SU-DHL-6 (cell line): Measurements from ENCODE around the gene ABCB9.

Source experiments
- H2AFZ ChIP-seq: fragments of 200-600 bp; sonication (generic); 2 replicates; pipeline ENCODE4 v1.6.1; 2014; ENCODE audit warnings: low read depth, mild to moderate bottlenecking, moderate library complexity, mixed read lengths, antibody characterized with exemption, low read length; ENCODE audit not compliant: severe bottlenecking
- H3F3A ChIP-seq: fragments of 200-600 bp; shearing (Covaris generic); 2 replicates; pipeline ENCODE4 v1.6.0; 2016; ENCODE audit warnings: antibody characterized with exemption, mild to moderate bottlenecking; ENCODE audit not compliant: insufficient read depth
- H3K27ac ChIP-seq: fragments of 200-600 bp; sonication (generic); 2 replicates; pipeline ENCODE4 v1.5.1; 2016; ENCODE audit warnings: low read depth, mild to moderate bottlenecking, low read length, moderate library complexity, mixed read lengths
- H3K27me3 ChIP-seq: fragments of 200-600 bp; sonication (generic), shearing (Covaris generic); 2 replicates; pipeline ENCODE4 v1.6.0; 2014; ENCODE audit warnings: mild to moderate bottlenecking, low read length
- H3K36me3 ChIP-seq: fragments of 200-600 bp; sonication (generic); 2 replicates; pipeline ENCODE4 v1.6.1; 2014; ENCODE audit warnings: mild to moderate bottlenecking, low read length, mixed read lengths
- H3K4me2 ChIP-seq: fragments of 300-600, 200-600 bp; shearing (Covaris generic), sonication (generic); 2 replicates; pipeline ENCODE4 v1.6.0; 2014; ENCODE audit warnings: low read length, low read depth, mild to moderate bottlenecking; ENCODE audit not compliant: poor library complexity, severe bottlenecking
- H3K4me3 ChIP-seq: fragments of 200-600 bp; sonication (generic); 2 replicates; pipeline ENCODE4 v1.5.1; 2014; ENCODE audit warnings: antibody characterized with exemption, low read length, mild to moderate bottlenecking, mixed read lengths; ENCODE audit not compliant: insufficient read depth, poor library complexity, severe bottlenecking
- H3K79me2 ChIP-seq: fragments of 200-600 bp; sonication (generic); 2 replicates; pipeline ENCODE4 v1.6.1; 2014; ENCODE audit warnings: mild to moderate bottlenecking, low read length, moderate library complexity; ENCODE audit not compliant: insufficient read depth
- H3K9ac ChIP-seq: fragments of 200-600 bp; sonication (generic); 2 replicates; pipeline ENCODE4 v1.7.0; 2014; ENCODE audit warnings: mild to moderate bottlenecking, low read length
- H3K9me2 ChIP-seq: fragments of 200-600 bp; sonication (generic); replicated peaks from 2 replicates; pipeline ENCODE4 v1.6.1; 2014; ENCODE audit warnings: low read length; ENCODE audit not compliant: insufficient read depth
- H3K9me3 ChIP-seq: fragments of 200-600 bp; sonication (generic); 2 replicates; pipeline ENCODE4 v1.6.1; 2014; ENCODE audit warnings: low read length, mixed read lengths; ENCODE audit not compliant: insufficient read depth
- H4K20me1 ChIP-seq: fragments of 200-600 bp; sonication (generic); 2 replicates; pipeline ENCODE4 v1.6.1; 2014; ENCODE audit warnings: low read depth, mild to moderate bottlenecking, antibody characterized with exemption, low read length, moderate library complexity, mixed read lengths
- EZH2phosphoT487 ChIP-seq: fragments of 200-600 bp; sonication (generic), shearing (Covaris generic); conservative IDR thresholded peaks from 2 replicates; pipeline ENCODE4 v1.6.1; 2018; ENCODE audit warnings: mild to moderate bottlenecking, antibody characterized with exemption, low read length, moderate library complexity, mixed read lengths
- TF ChIP-seq, protein P1 (sequence below): fragments of 200-600 bp; sonication (generic); IDR thresholded peaks from one replicate; pipeline ENCODE4 v1.5.1; 2017; ENCODE audit warnings: antibody characterized with exemption, mild to moderate bottlenecking, low read length, moderate library complexity; ENCODE audit not compliant: insufficient read depth, poor library complexity, severe bottlenecking

The ABCB9 gene

GRCh38 chr12:122999196-122999946 is 33.1 kb upstream of the ABCB9 start:
- no peaks in the 10 kb centered on the region for H4K20me1 ChIP-seq
- no peaks in the 10 kb centered on the region for H3F3A ChIP-seq
- no peak overlapping the region for H3K27ac ChIP-seq
- H3K27me3 ChIP-seq, result no peaks in the 10 kb centered on the region
- H3K9me2 ChIP-seq, result no peaks in the 10 kb centered on the region
- H3K79me2 ChIP-seq, result no peaks in the 10 kb centered on the region
- TF ChIP-seq, protein P1, sequence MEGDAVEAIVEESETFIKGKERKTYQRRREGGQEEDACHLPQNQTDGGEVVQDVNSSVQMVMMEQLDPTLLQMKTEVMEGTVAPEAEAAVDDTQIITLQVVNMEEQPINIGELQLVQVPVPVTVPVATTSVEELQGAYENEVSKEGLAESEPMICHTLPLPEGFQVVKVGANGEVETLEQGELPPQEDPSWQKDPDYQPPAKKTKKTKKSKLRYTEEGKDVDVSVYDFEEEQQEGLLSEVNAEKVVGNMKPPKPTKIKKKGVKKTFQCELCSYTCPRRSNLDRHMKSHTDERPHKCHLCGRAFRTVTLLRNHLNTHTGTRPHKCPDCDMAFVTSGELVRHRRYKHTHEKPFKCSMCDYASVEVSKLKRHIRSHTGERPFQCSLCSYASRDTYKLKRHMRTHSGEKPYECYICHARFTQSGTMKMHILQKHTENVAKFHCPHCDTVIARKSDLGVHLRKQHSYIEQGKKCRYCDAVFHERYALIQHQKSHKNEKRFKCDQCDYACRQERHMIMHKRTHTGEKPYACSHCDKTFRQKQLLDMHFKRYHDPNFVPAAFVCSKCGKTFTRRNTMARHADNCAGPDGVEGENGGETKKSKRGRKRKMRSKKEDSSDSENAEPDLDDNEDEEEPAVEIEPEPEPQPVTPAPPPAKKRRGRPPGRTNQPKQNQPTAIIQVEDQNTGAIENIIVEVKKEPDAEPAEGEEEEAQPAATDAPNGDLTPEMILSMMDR, result no peak
- no peak for TF ChIP-seq EZH2phosphoT487
- no peak overlapping the region for H3K4me3 ChIP-seq
- H2AFZ ChIP-seq, result no peak overlapping the region
- no peak overlapping the region for H3K9ac ChIP-seq
- H3K36me3 ChIP-seq, result no peaks in the 10 kb centered on the region
- no peaks in the 10 kb centered on the region for H3K9me3 ChIP-seq
- H3K4me2 ChIP-seq, result no peak overlapping the region

GRCh38 chr12:122998316-122998715 is 32.1 kb upstream of the ABCB9 start:
- H3K9ac ChIP-seq, result no peak overlapping the region
- no peaks in the 10 kb centered on the region for H4K20me1 ChIP-seq
- TF ChIP-seq, protein P1, result no peak
- no peak for TF ChIP-seq EZH2phosphoT487
- H3K4me3 ChIP-seq, result no peak overlapping the region
- H3K9me3 ChIP-seq, result no peaks in the 10 kb centered on the region
- H3K79me2 ChIP-seq, result no peaks in the 10 kb centered on the region
- H3K4me2 ChIP-seq, result no peak overlapping the region
- H2AFZ ChIP-seq, result no peak overlapping the region
- H3K27ac ChIP-seq, result no peak overlapping the region
- H3K27me3 ChIP-seq, result no peaks in the 10 kb centered on the region
- H3F3A ChIP-seq, result no peaks in the 10 kb centered on the region
- H3K36me3 ChIP-seq, result no peaks in the 10 kb centered on the region
- no peaks in the 10 kb centered on the region for H3K9me2 ChIP-seq

DNA sequence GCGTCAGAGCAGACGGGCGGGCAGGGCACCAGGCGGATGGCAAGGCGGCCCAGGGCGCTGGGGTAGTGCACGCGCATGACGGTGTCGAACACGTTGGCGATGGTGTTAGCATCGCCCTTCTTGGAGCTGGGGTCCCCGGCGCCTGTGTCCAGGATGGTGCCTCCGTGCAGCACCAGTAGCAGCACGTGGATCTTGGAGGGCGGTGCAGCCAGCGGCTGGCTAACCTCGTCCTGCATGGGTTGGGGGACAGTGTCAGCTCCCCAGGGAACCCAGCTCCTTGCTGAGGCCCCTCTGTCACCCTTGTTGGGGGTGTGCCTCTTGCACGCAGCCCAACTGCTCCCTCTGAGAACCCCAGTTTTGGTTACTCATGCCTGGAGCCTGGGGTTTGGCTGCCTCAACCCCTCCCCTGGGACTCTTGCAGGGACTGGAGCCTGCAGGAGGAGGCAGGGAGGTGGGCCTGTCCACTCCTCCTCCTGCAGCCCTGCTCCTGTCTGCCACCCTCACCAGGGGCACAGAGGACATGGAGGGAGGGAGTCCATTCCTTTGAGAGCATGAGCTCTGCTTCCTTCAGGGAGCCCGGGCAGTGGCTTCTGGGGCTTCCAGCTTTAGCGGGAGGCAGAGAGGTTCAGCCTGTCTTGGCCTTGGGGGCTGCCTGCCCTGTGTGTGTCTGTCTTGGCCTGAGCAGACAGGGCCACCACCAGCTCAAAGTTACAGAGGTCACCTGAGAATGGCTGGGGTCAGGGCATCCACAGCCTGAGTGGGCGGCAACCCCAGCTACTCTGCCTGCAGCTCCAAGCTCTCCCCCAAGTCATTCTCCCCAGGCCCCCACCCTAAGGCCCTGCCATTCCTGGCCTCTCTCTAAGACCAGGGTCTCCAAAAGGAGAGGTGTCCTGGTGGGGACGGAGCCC is 31.3 kb upstream of the ABCB9 start:
- Histone ChIP-seq H3K9ac (no peak overlapping the region), H3K9me2 (no peaks in the 10 kb centered on the region), H3K4me2 (no peak overlapping the region), H3K9me3 (no peaks in the 10 kb centered on the region), H3F3A (no peaks in the 10 kb centered on the region), H3K36me3 (no peaks in the 10 kb centered on the region), H3K27ac (no peak overlapping the region), H3K27me3 (no peaks in the 10 kb centered on the region), H3K4me3 (no peak overlapping the region), H4K20me1 (no peaks in the 10 kb centered on the region), H3K79me2 (no peaks in the 10 kb centered on the region), H2AFZ (no peak overlapping the region)
- TF ChIP-seq, protein P1, result no peak
- no peak for TF ChIP-seq EZH2phosphoT487
